PC-3 (cell line): ENCODE results near the gene FLOT1.
A peak's percentile ranks its signal among the peaks of the same experiment; 100 is the strongest.

Experiments used
- EZH2 ChIP-seq: fragments of 300-600 bp; sonication (generic); IDR thresholded peaks from one replicate; pipeline ENCODE4 v1.6.1; 2017; ENCODE audit warnings: antibody characterized with exemption, mild to moderate bottlenecking, low read length; ENCODE audit not compliant: unreplicated experiment
- EZH2phosphoT487 ChIP-seq: fragments of 300-600 bp; sonication (generic); IDR thresholded peaks from 2 replicates; pipeline ENCODE4 v1.6.1; 2018; ENCODE audit warnings: mild to moderate bottlenecking, antibody characterized with exemption, low read length, borderline replicate concordance
- TF ChIP-seq, protein P1 (sequence below): fragments of 300-600 bp; sonication (generic); conservative IDR thresholded peaks from 2 replicates; pipeline ENCODE4 v1.5.1; 2017; ENCODE audit warnings: antibody characterized with exemption, low read depth, mild to moderate bottlenecking, low read length

DNA sequence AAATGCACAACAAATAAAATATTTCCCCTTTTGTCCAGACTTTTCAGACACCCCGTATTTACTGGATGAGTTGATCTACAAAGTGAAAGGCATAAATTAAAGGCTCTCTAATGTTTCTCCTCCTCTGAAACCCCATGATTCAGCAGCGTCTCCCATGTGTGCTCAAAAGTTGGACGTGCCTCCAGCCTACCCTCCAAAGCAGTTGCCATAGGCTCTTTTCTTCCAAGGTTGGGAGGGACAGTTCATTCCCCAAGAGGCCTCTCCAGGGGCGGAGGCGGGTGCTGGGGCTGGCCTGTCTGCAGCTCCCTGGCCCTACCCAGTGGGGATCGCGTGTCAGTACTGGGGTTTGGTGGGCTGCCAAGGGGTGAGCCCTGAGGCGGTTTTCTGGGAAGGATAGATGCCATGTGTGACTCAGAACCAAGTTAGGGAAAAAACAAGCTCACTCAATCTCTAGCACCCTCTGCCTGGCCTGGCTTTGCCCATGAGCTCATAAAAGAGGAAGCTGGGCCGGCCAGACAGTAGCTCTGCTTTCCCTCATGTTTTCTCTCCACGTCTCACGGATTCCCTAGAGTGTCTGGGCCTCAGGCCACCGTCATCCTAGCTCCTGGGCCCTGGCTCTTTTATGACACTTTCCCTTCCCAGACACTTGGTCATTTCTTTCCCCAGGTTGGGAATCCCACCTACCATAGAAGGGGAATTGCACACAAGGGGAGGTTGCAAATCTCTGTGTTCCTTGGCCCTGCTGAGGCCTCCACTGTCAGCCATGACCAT, 9.9 kb upstream of the FLOT1 start:
- TF ChIP-seq, protein P1, sequence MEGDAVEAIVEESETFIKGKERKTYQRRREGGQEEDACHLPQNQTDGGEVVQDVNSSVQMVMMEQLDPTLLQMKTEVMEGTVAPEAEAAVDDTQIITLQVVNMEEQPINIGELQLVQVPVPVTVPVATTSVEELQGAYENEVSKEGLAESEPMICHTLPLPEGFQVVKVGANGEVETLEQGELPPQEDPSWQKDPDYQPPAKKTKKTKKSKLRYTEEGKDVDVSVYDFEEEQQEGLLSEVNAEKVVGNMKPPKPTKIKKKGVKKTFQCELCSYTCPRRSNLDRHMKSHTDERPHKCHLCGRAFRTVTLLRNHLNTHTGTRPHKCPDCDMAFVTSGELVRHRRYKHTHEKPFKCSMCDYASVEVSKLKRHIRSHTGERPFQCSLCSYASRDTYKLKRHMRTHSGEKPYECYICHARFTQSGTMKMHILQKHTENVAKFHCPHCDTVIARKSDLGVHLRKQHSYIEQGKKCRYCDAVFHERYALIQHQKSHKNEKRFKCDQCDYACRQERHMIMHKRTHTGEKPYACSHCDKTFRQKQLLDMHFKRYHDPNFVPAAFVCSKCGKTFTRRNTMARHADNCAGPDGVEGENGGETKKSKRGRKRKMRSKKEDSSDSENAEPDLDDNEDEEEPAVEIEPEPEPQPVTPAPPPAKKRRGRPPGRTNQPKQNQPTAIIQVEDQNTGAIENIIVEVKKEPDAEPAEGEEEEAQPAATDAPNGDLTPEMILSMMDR: 0 out of 2 replicates have a peak, but pooled peaks have one; percentile 14
- TF ChIP-seq EZH2 (no peak), EZH2phosphoT487 (no peak)
